Transverse colon (tissue), 4 donors: ENCODE results near the gene RNF144B.

Experiments used
- CTCF ChIP-seq, 5 experiments: fragments of 200-600 bp in 3 of 5; fragments of 450-650 bp in 2 of 5; sonication (generic) in 3 of 5; IDR thresholded peaks; 1 replicate in 2 of 5; 2 replicates in 3 of 5; pipeline ENCODE4 v1.5.1; 2016 to 2017; ENCODE audit warnings: antibody characterized with exemption in 5 of 5, inconsistent platforms in 3 of 5, mild to moderate bottlenecking in 2 of 5, moderate library complexity in 1 of 5
- EP300 ChIP-seq: sonication (generic); formaldehyde crosslinking; IDR thresholded peaks from one replicate; pipeline ENCODE4 v1.6.1; 2017; ENCODE audit warnings: antibody characterized with exemption, low read depth
- POLR2A ChIP-seq: fragments of 450-650 bp; IDR thresholded peaks from one replicate; pipeline ENCODE4 v1.6.1; 2016; ENCODE audit warnings: antibody characterized with exemption, mild to moderate bottlenecking, moderate library complexity
- POLR2AphosphoS5 ChIP-seq, 3 donors: sonication (generic); formaldehyde crosslinking; IDR thresholded peaks; one replicate each; pipeline ENCODE4 v1.6.1; 2016; ENCODE audit warnings: antibody characterized with exemption in 3 of 3

DNA sequence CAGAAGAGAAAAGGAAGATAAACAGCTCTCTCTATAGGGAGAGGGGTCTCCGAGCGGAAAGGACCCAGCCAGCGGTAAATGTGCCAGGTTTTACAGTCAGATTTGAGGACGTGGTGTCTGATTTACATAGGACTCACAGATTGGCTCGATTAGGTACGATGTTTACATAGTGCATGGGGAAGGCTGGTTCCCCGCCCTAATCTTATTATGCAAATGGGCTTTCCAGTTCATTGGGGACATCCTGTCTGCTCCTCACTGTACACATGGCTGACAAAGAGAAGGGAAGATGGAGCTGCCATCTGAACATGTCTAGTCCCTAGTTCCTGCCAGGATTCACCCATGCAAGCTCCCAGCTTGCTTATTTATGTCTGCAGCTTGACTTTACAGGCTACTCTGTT, 119.9 kb downstream of the RNF144B start:
- TF ChIP-seq CTCF (IDR thresholded peaks at IDR 0.05) (no peak), POLR2AphosphoS5 (IDR thresholded peaks at IDR 0.05) (no peak), POLR2A (no peak), EP300 (no peak)
